ENCODE data around the gene LRRC75B. TPM values are rescaled to one million over a fixed set of nuclear protein-coding genes. Genes with fewer than 3 reads are reported as not detected.
A peak's percentile ranks its signal among the peaks of the same experiment; 100 is the strongest.

LRRC75B gene
- total and polyA plus RNA-seq, 2 experiments from 2014 or later: 7.8 to 10.6 TPM

- in situ Hi-C loops (cut with MboI): no loop called here
- no peak for TF ChIP-seq EZH2phosphoT487 (IDR thresholded peaks at IDR 0.05; ENCODE audit: insufficient read depth, low read depth)
- TF ChIP-seq EZH2 (IDR thresholded peaks at IDR 0.05; ENCODE audit: insufficient read depth, poor library complexity, severe bottlenecking): no peak
- Histone ChIP-seq H3K9me2 (ENCODE audit: insufficient read depth) (no peaks in the 10 kb centered on the region), H3K27me3 (replicated peaks; ENCODE audit: insufficient read depth) (no peaks in the 10 kb centered on the region), H3K27ac (no peak overlapping the region), H3K4me3 (no peak overlapping the region), H2AFZ (no peak overlapping the region), H4K20me1 (ENCODE audit: insufficient read depth) (peaks cover 4% of the 10 kb centered on the region; the same call in 1 of the 2 replicates), H3K4me1 (ENCODE audit: insufficient read depth) (peaks cover 31% of the 10 kb centered on the region), H3K4me2 (ENCODE audit: unreplicated experiment) (no peak overlapping the region), H3K36me3 (ENCODE audit: low read depth) (no peaks in the 10 kb centered on the region), H3F3A (ENCODE audit: insufficient read depth) (peaks cover 25% of the 10 kb centered on the region), H3K9ac (no peak overlapping the region), H3K9me3 (ENCODE audit: low read depth) (no peaks in the 10 kb centered on the region), H3K79me2 (ENCODE audit: insufficient read depth) (no peaks in the 10 kb centered on the region)
- 23 to 24% methylated on average over 19 of the region's 19 CpGs for WGBS, 2 experiments (ENCODE audit: low coverage in 1 of 2, low lambda C conversion rate in 2 of 2, missing lambda C conversion rate in 2 of 2)
- peak; percentile 28 for DNase-seq
Observed at GRCh38 chr22:24583221-24584165, 9.4 kb downstream of the LRRC75B start.

GRCh38 chr22:24582056-24582814, 10.6 kb downstream of the LRRC75B start:
- no peak overlapping the region for H3K4me3 ChIP-seq
- H3K27me3 ChIP-seq (replicated peaks; ENCODE audit: insufficient read depth): no peaks in the 10 kb centered on the region
- no peaks in the 10 kb centered on the region for H3K79me2 ChIP-seq (ENCODE audit: insufficient read depth)
- no peaks in the 10 kb centered on the region for H3K9me2 ChIP-seq (ENCODE audit: insufficient read depth)
- no peak overlapping the region for H3K4me2 ChIP-seq (ENCODE audit: unreplicated experiment)
- TF ChIP-seq EZH2phosphoT487 (IDR thresholded peaks at IDR 0.05; ENCODE audit: insufficient read depth, low read depth): no peak
- TF ChIP-seq EZH2 (IDR thresholded peaks at IDR 0.05; ENCODE audit: insufficient read depth, poor library complexity, severe bottlenecking): no peak
- no peak overlapping the region for H3K27ac ChIP-seq
- peaks cover 34% of the 10 kb centered on the region for H3F3A ChIP-seq (ENCODE audit: insufficient read depth)
- H3K9me3 ChIP-seq (ENCODE audit: low read depth): no peaks in the 10 kb centered on the region
- peaks cover 4% of the 10 kb centered on the region; the same call in 1 of the 2 replicates for H4K20me1 ChIP-seq (ENCODE audit: insufficient read depth)
- 53 to 55% methylated on average over 12 of the region's 12 CpGs for WGBS, 2 experiments (ENCODE audit: low coverage in 1 of 2, low lambda C conversion rate in 2 of 2, missing lambda C conversion rate in 2 of 2)
- H3K4me1 ChIP-seq (ENCODE audit: insufficient read depth): peaks cover 31% of the 10 kb centered on the region
- H3K9ac ChIP-seq: no peak overlapping the region
- no peaks in the 10 kb centered on the region for H3K36me3 ChIP-seq (ENCODE audit: low read depth)
- no peak overlapping the region for H2AFZ ChIP-seq
- in situ Hi-C loops (cut with MboI): no loop called here
- DNase-seq: no peak

GRCh38 chr22:24580276-24580675, 12.6 kb downstream of the LRRC75B start:
- in situ Hi-C loops (cut with MboI): no loop called here
- H4K20me1 ChIP-seq (ENCODE audit: insufficient read depth): peaks cover 4% of the 10 kb centered on the region; the same call in 1 of the 2 replicates
- no peak for TF ChIP-seq EZH2phosphoT487 (IDR thresholded peaks at IDR 0.05; ENCODE audit: insufficient read depth, low read depth)
- no peak for TF ChIP-seq EZH2 (IDR thresholded peaks at IDR 0.05; ENCODE audit: insufficient read depth, poor library complexity, severe bottlenecking)
- H3K27ac ChIP-seq: peak overlapping the region; percentile 60
- no peaks in the 10 kb centered on the region for H3K9me3 ChIP-seq (ENCODE audit: low read depth)
- H3K4me1 ChIP-seq (ENCODE audit: insufficient read depth): peaks cover 31% of the 10 kb centered on the region
- peak; percentile 91 for DNase-seq
- peaks cover 42% of the 10 kb centered on the region for H3F3A ChIP-seq (ENCODE audit: insufficient read depth)
- no peak overlapping the region for H3K9ac ChIP-seq
- no peak overlapping the region for H2AFZ ChIP-seq
- no peaks in the 10 kb centered on the region for H3K79me2 ChIP-seq (ENCODE audit: insufficient read depth)
- H3K4me2 ChIP-seq (ENCODE audit: unreplicated experiment): peak overlapping the region; percentile 54
- no peaks in the 10 kb centered on the region for H3K27me3 ChIP-seq (replicated peaks; ENCODE audit: insufficient read depth)
- 0 out of 2 replicates have a peak, but pooled peaks cover 7% of the 10 kb centered on the region for H3K36me3 ChIP-seq (ENCODE audit: low read depth)
- no peaks in the 10 kb centered on the region for H3K9me2 ChIP-seq (ENCODE audit: insufficient read depth)
- H3K4me3 ChIP-seq: no peak overlapping the region
- WGBS, 2 experiments (ENCODE audit: low coverage in 1 of 2, low lambda C conversion rate in 2 of 2, missing lambda C conversion rate in 2 of 2): 2 to 9% methylated on average over 2 of the region's 2 CpGs

- Histone ChIP-seq H3K79me2 (ENCODE audit: insufficient read depth) (no peaks in the 10 kb centered on the region), H3K27ac (peak overlapping the region; percentile 55), H3K4me1 (ENCODE audit: insufficient read depth) (peaks cover 31% of the 10 kb centered on the region), H3F3A (ENCODE audit: insufficient read depth) (peaks cover 42% of the 10 kb centered on the region), H3K4me2 (ENCODE audit: unreplicated experiment) (no peak overlapping the region), H3K9me2 (ENCODE audit: insufficient read depth) (no peaks in the 10 kb centered on the region), H3K27me3 (replicated peaks; ENCODE audit: insufficient read depth) (no peaks in the 10 kb centered on the region), H3K4me3 (no peak overlapping the region), H3K9me3 (ENCODE audit: low read depth) (no peaks in the 10 kb centered on the region), H2AFZ (no peak overlapping the region), H3K36me3 (ENCODE audit: low read depth) (peaks cover 14% of the 10 kb centered on the region; the same call in 1 of the 2 replicates), H4K20me1 (ENCODE audit: insufficient read depth) (peaks cover 4% of the 10 kb centered on the region; the same call in 1 of the 2 replicates), H3K9ac (no peak overlapping the region)
- 10% methylated on average over 1 of the region's 1 CpG for WGBS, 2 experiments (ENCODE audit: low coverage in 1 of 2, low lambda C conversion rate in 2 of 2, missing lambda C conversion rate in 2 of 2)
- no peak for DNase-seq
- TF ChIP-seq EZH2 (IDR thresholded peaks at IDR 0.05; ENCODE audit: insufficient read depth, poor library complexity, severe bottlenecking): no peak
- no peak for TF ChIP-seq EZH2phosphoT487 (IDR thresholded peaks at IDR 0.05; ENCODE audit: insufficient read depth, low read depth)
- in situ Hi-C loops (cut with MboI): no loop called here
Observed at GRCh38 chr22:24579258-24579601, 13.6 kb downstream of the LRRC75B start.
